NCI-H1092 (cell line): ENCODE results near the gene AIFM1.
A peak's percentile ranks its signal among the peaks of the same experiment; 100 is the strongest.

Experiments used
- DNase-seq: peaks from one replicate; lab custom pipeline; 2025; lab: John Stamatoyannopoulos, UW

AIFM1 gene

GRCh38 chrX:130091980-130092522 lies 73.6 kb downstream of the AIFM1 start:
- no peak for DNase-seq

DNA sequence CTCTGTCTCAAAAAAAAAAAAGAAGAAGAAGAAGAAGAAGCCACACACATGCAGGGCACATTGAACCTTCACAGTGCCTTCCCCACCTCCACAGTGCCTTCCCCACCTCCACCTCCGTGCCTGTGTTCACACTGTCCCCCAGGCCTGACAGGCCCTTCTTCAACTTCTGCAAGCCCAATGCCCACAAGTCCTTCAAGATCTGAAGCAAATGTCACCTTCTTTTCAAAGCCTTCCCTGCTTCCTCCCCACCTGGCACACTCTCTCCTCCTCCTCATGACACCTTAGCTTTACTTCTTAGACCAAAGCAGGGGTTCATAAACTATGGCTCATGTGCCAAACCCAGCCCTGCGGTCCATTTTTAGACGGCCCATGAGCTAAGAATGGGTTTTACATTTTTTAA lies 75.3 kb downstream of the AIFM1 start:
- no peak for DNase-seq

- no peak for DNase-seq
These were observed 79.0 kb downstream of the AIFM1 start for GRCh38 chrX:130086447-130087206.

DNA sequence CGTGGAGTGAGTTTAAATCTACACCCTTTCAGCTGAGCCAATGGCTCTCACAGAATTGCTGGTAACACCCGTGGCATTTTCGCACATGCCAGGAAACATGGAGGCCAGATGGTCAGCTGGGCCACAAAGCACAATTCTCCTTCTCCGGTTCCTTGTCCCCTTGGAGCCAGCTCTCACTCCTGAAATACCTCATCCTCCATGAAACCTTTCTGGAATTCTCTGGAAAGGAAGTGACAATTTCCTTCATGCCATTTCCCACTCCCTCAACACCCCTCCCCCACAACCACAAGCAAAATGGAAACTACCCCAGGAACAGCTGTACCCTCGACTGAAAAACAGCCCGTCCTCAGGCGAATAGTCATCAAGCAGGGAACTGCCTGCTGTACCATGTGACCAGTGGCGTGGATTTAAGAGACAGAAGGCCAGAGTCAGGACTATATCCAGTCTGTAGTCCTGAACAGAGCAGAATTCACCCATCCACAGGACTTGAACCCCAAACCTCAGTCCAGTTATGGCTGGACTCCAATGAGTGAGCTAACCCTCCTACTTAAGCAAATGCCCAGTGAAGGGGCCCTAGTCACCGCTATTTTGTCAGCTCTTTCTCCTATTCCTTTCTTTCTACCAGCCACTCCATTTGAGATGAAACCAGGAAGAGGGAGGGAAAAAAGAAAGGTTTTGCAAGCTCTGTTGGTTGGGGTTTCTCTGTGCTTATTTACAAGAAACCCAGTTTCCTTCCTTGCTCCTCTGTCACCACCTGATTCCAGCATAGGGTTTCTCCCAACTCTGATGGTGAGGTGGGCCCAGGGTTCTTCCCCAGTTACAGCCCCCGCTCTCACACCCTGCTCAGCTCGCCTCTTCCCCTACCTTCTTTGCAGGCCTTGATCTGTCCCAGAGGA lies 79.8 kb downstream of the AIFM1 start:
- DNase-seq, result no peak

DNA sequence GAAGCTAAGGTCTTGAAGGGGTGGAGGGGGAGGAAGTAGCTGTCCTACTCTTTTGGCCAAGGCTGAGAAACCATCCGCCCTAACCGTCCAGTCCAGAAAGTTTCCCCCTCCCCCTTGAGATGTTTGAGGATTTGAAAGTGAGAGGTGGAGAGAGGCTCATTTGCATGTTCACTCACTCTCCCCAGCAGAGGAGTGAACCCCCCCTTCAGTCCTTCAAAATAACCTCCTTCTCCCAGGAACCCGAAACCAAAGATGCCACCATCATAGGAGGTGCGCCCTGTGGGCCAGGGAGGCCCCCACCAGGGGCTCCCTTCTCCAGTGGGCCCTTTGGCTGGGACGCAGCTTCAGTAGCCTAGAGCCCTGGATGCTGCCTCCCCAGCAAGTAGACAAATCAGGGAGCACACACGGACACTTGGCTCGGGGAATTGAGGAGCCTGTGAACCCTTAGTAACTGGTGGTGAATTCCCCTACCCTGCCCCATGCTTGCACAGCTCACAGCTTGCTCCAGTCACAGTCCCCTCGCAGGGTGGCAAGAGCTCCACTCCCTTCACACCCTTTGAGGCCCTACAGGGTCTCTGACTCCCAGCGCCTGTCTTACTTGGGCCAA lies 80.9 kb downstream of the AIFM1 start:
- DNase-seq, result no peak

DNA sequence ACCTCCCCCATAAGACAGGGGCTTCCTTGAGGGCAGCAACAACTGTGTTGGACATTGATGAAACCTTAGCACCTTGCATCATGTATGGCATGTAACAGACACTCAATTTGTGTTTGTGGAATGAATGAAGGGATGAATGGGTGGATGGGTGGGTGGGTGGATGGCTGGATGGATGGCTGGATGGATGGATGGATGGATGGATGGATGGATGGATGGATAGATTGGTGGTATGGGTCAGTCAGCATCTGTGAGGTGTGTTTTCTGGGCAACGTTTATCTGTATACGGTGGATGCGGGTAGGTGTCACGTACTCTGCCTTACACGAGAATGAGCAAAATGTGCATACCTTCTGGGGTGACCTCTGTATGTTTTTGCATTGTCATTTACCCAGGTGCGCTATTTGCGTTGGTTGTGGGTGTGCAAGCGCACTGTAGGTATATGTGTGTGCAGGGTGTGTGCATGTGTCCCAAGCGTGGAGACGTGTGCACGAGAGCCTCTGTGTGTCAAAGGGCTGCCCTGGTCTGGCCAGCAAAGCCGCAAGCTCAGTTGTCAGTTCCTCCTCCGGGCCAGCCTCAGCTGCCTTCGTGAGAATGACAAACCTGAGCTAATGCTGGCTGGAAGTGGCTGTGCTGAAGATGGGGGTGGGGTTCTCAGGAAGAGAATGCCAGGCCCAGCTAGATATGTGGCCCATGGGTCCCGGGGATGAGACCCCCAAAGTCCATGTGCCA lies 81.8 kb downstream of the AIFM1 start:
- DNase-seq, result no peak

DNA sequence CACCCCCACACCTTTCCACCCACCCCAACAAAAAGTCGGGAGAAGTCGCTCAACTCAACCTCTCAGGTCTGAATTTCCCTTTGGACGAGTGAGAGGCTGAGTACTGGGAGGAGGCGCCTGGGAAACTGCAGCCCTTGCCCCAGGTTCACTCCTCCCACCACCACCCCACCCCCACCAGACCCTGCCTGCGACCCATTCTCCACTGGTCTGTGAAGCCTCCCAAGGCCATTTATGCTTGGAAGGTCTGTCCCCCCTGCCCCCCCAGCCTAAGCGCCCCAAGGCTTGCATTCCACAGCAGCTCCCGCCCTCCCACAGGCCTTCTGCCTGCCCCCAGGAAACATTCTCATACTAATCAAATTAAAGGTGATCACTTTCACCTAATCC lies 82.5 kb downstream of the AIFM1 start:
- no peak for DNase-seq

DNA sequence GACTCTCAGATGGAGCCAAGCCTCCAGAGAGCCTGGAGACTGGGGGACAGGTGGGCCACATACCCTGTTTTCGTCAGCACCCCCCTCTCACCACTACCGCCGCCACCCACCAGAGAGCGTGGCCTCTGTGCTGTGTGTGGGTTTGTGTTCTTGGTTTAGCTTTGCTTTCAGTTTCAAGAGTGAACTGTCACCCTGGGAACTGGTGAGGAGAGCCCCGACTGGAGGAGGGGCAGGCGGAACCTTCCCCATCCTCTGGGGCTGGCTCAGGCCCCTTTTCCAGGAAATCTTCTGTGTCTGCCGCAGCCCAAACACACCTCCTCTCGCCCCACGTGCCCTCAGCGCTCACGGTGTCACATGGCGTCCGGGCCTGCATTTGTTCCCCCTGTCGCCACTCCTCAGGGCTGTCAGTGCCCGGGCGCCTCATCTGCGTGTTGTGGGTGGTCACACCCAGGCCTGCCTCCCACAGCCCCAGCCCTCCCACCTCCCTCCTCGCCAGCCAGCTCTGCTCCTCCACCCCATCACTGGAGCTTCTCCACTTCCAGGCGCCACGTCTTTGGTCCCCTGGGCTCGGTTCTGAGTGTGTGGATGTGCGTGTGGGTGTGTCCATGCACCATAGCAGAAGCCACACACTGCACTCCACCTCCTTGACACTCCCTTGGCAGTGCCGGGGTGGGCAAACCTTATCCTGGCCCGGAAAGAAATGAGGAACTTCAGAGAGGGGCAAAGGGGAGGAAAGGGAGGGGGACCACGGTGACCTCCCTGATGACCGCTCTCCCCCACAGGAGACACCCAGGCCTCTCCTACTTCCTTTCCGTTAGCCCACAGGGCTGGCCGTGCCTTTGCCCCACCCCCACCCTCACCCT lies 83.2 kb downstream of the AIFM1 start:
- DNase-seq, result no peak

GRCh38 chrX:130081421-130082045 lies 84.1 kb downstream of the AIFM1 start:
- DNase-seq, result no peak

DNA sequence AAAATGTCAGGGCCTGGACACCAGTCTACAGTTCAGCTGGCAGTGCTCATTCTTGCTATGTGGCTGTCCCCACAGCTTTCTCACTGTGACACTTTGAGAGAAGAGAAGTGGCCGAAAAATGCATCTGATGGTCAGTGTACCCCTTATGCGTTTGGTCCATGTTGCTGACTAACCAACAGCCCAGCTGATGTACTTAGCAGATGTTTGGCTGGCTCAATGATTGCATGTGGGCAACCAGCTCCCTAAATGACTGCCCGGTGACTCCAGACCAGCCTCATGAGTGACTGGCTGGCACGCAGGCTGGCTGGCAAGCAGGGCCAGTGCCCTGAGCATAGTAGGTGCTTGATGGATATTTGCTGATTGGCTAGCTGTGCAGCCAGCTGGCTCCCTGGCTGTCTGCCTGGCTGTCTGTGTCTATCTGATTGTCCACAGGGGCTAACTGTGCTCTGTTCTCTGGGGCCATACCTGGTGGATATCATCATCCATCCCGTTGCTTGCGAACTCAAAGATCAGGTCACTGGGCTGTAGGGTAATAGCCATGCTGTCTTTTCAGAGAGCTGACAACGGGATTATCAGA lies 84.8 kb downstream of the AIFM1 start:
- DNase-seq, result no peak

DNA sequence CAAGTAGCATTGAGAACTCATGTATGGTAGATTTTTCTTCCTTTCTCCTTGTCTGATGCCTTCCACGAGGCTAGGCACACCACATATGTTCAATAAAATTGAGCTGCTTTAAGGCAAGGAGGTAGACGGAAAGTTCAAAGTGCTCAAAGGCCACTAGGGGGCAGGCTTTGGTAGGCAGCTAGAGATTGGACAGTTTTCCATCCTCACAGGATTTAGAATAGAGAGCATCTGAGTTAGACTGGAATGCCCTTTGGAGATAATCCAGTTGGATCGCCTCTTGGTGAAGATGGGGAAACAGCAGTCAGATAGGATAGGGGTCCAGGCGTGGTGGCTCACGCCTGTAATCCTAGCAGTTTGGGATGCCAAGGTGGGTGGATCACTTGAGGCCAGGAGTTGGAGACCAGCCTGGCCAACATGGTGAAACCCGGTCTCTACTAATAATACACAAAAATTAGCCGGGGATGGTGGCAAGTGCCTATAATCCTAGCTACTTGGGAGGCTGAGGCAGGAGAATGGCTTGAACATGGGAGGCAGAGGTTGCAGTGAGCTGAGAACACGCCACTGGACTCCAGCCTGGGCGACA lies 85.7 kb downstream of the AIFM1 start:
- peak; percentile 63 for DNase-seq
